ENCODE data around the gene BRF1. TPM values are rescaled to one million over a fixed set of nuclear protein-coding genes. Genes with fewer than 3 reads are reported as not detected.
A peak's percentile ranks its signal among the peaks of the same experiment; 100 is the strongest.

Gene BRF1
- total RNA-seq, 4 donors from 2014 or later: 37.9 to 102 (median 52.5) TPM

DNA sequence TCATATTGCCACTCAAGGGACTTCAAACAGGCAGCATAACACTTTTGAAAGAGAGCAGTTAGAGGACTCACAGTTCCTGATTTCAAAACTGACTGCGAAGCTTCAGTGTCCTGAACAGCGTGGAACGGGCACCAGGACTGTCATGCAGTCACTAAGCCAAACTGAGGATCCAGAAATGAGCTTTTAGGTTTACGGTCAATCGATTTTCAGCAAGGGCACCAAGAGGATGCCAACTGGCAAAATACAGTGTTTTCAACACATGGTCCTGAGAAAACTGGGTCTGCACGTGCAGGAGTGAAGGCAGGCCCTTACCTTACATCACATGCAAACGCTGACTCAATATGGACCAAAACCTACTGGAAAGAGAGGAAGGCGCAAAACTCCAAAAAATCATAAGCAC, 15.6 kb downstream of the BRF1 start:
- Histone ChIP-seq H3K4me3 (no peak overlapping the region), H3K4me1 (peaks cover 2% of the 10 kb centered on the region), H3K9me3 (no peaks in the 10 kb centered on the region), H3K27ac (no peak overlapping the region), H3K36me3 (peaks cover 14% of the 10 kb centered on the region), H3K27me3 (no peaks in the 10 kb centered on the region)
- DNase-seq (ENCODE audit: low spot score in 2 of 2): no peak
- 92% methylated on average over 8 of the region's 8 CpGs for WGBS
- TF ChIP-seq POLR2A (IDR thresholded peaks at IDR 0.05): no peak
- TF ChIP-seq, protein P1, sequence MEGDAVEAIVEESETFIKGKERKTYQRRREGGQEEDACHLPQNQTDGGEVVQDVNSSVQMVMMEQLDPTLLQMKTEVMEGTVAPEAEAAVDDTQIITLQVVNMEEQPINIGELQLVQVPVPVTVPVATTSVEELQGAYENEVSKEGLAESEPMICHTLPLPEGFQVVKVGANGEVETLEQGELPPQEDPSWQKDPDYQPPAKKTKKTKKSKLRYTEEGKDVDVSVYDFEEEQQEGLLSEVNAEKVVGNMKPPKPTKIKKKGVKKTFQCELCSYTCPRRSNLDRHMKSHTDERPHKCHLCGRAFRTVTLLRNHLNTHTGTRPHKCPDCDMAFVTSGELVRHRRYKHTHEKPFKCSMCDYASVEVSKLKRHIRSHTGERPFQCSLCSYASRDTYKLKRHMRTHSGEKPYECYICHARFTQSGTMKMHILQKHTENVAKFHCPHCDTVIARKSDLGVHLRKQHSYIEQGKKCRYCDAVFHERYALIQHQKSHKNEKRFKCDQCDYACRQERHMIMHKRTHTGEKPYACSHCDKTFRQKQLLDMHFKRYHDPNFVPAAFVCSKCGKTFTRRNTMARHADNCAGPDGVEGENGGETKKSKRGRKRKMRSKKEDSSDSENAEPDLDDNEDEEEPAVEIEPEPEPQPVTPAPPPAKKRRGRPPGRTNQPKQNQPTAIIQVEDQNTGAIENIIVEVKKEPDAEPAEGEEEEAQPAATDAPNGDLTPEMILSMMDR (IDR thresholded peaks at IDR 0.05): no peak
- no peak for TF ChIP-seq POLR2AphosphoS5 (IDR thresholded peaks at IDR 0.05)
- no peak for TF ChIP-seq EP300 (IDR thresholded peaks at IDR 0.05)

DNA sequence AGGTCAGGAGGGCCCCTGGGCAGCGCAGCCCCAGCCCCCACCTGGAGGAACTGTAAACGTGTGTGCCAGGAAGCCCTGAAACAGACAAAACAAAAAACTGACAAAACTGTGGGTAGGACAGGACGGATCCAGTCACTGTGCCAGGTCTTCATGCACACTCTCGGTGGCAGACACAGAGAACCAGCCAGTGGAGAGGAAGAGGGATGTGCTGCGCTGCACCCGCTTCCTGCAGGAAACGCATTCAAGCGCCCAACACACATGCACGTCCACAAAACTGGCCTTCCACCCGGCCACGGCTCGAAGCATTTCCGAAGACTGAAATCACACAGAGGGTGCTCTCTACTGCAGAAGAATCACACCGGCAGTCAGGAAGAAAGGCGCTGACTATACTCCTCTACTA, 16.9 kb downstream of the BRF1 start:
- Histone ChIP-seq H3K27ac (no peak overlapping the region), H3K4me1 (peaks cover 2% of the 10 kb centered on the region)

DNA sequence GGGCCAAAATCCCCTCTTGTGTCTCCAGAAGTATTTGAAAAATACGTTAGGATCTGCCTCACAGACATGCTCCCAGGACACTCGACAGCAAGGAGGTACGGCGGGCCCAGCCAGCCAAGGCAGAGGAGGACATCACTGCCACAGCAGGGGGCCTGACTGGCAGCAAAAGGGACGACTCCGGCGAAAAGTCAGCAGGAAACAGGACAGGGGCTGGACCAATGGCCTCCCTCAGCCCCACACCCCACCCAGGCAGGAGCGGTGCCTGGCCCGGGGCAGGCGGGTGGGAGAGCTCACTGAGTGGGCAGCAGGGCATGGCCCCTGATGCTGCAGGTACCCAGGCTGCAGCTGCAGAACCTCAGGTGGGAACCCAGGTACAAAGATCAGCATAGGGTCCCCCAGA, 17.8 kb downstream of the BRF1 start:
- 74% methylated on average over 4 of the region's 10 CpGs for WGBS
- TF ChIP-seq EP300 (IDR thresholded peaks at IDR 0.05): no peak
- TF ChIP-seq, protein P1 (IDR thresholded peaks at IDR 0.05): no peak
- TF ChIP-seq POLR2AphosphoS5 (IDR thresholded peaks at IDR 0.05): no peak
- TF ChIP-seq POLR2A (IDR thresholded peaks at IDR 0.05): no peak

More for the DNA sequence above, 16.9 kb downstream of the BRF1 start:
- DNase-seq (ENCODE audit: low spot score in 2 of 2): no peak
- 68% methylated on average over 11 of the region's 15 CpGs for WGBS
- TF ChIP-seq, protein P1 (IDR thresholded peaks at IDR 0.05): no peak
- TF ChIP-seq EP300 (IDR thresholded peaks at IDR 0.05) (no peak), POLR2AphosphoS5 (IDR thresholded peaks at IDR 0.05) (no peak), POLR2A (IDR thresholded peaks at IDR 0.05) (no peak)
- Histone ChIP-seq H3K27me3 (no peaks in the 10 kb centered on the region), H3K9me3 (no peaks in the 10 kb centered on the region), H3K4me3 (no peak overlapping the region), H3K36me3 (peaks cover 15% of the 10 kb centered on the region)

DNA sequence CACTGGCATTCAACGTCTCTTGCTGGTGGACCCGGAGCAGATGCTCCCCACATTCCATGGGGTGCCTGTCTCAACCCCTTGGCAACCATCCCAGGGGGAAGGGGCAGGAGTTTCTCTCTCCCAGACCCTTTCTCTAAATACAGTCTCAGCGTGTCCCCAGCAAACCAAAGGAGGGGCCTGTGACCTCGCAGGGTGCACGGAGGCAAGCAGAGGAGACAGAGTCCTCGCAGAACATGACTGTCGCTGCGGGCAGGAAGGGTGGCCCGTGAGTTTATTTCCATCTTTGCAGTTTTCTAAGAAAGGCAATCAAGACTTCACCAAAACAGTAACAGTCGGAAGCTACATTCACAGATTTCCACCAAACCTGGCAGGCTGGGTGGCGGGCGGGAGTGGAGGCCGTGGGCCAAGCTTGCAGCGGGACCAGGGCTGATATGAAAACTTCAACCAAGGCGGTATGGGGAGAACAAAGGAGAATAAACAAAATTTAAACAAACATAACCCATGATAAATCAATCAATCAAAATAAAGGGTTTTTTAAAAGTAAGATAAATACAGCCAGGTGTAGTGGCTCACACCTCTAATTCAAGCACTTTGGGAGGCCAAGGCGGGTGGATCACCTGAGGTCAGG, 18.6 kb downstream of the BRF1 start:
- 79% methylated on average over 16 of the region's 16 CpGs for WGBS
- Histone ChIP-seq H3K27me3 (no peaks in the 10 kb centered on the region), H3K4me3 (no peak overlapping the region), H3K27ac (no peak overlapping the region), H3K36me3 (peaks cover 15% of the 10 kb centered on the region), H3K4me1 (peaks cover 8% of the 10 kb centered on the region), H3K9me3 (no peaks in the 10 kb centered on the region)
- DNase-seq (ENCODE audit: low spot score in 2 of 2): no peak
- TF ChIP-seq POLR2AphosphoS5 (IDR thresholded peaks at IDR 0.05): no peak

More for the DNA sequence above, 17.8 kb downstream of the BRF1 start:
- no peak for DNase-seq (ENCODE audit: low spot score in 2 of 2)
- no peaks in the 10 kb centered on the region for H3K9me3 ChIP-seq
- H3K4me3 ChIP-seq: no peak overlapping the region
- H3K4me1 ChIP-seq: peaks cover 3% of the 10 kb centered on the region
- peaks cover 15% of the 10 kb centered on the region for H3K36me3 ChIP-seq
- H3K27me3 ChIP-seq: no peaks in the 10 kb centered on the region
- H3K27ac ChIP-seq: no peak overlapping the region

DNA sequence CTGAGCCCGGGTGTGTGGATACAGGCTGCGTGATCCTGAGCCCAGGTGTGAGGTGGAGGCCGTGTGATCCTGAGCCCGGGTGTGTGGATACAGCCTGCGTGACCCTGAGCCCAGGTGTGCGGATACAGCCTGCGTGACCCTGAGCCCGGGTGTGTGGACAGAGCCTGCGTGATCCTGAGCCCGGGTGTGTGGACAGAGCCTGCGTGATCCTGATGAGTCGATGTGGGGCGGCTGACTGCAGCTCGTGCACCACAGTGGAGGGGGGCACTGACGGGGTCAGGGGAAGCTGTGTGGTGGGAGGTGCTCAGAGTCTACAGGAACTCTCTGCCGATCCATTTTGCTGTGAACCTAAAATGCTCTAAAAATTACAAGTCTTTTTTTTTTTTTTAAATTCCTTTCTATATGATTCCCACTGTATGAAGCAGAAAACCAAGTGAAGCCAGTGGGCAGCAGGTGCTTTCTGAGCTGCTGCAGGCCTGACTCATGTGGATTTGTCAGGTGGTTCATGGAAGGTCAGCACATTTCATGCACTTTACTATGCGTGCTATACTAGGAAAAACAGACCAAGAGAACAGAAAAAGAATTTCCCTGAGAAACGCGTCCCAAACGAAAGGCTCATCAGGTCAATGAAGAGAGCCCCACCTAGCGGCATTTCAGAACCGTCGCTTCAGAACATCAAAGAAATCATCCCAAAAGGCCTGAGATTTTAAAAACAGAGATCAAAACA, 19.3 kb downstream of the BRF1 start:
- H3K9me3 ChIP-seq: no peaks in the 10 kb centered on the region
- WGBS: 47% methylated on average over 14 of the region's 23 CpGs
- DNase-seq (ENCODE audit: low spot score in 2 of 2): no peak
- no peak overlapping the region for H3K4me3 ChIP-seq
- H3K27me3 ChIP-seq: no peaks in the 10 kb centered on the region
- peaks cover 15% of the 10 kb centered on the region for H3K36me3 ChIP-seq
- peaks cover 8% of the 10 kb centered on the region for H3K4me1 ChIP-seq
- TF ChIP-seq POLR2AphosphoS5 (IDR thresholded peaks at IDR 0.05): no peak
- no peak for TF ChIP-seq POLR2A (IDR thresholded peaks at IDR 0.05)
- TF ChIP-seq, protein P1 (IDR thresholded peaks at IDR 0.05): peak; percentile 19 to 42
- TF ChIP-seq EP300 (IDR thresholded peaks at IDR 0.05): no peak
- H3K27ac ChIP-seq: no peak overlapping the region

Data from suprapubic skin (tissue), 4 donors.